Neutrophil (primary cell): ENCODE measurements around the gene TMTC1.

Experiments
- H3K27ac ChIP-seq: fragments of 200-600 bp; sonication (generic); 2 replicates; pipeline ENCODE4 v1.5.1; 2016; ENCODE audit warnings: mild to moderate bottlenecking, moderate library complexity
- H3K27me3 ChIP-seq: fragments of 200-600 bp; sonication (generic); 2 replicates; pipeline ENCODE4 v1.6.0; 2016; ENCODE audit warnings: mild to moderate bottlenecking
- H3K36me3 ChIP-seq: fragments of 200-600 bp; sonication (generic); 2 replicates; pipeline ENCODE4 v1.5.1; 2017
- H3K4me1 ChIP-seq, 2 experiments: fragments of 200-600 bp in 1 of 2; sonication (generic) in 1 of 2; 1 replicate in 1 of 2; 2 replicates in 1 of 2; pipeline versions ENCODE4 v1.5.1 to v1.6.1; 2013 to 2016; ENCODE audit warnings: low read depth in 1 of 2, low read length in 1 of 2, mild to moderate bottlenecking in 1 of 2, moderate library complexity in 1 of 2; ENCODE audit not compliant: control insufficient read depth in 1 of 2, insufficient read depth in 1 of 2
- H3K4me3 ChIP-seq, 2 experiments: fragments of 200-600 bp in 1 of 2; sonication (generic) in 1 of 2; 1 replicate in 1 of 2; 2 replicates in 1 of 2; pipeline ENCODE4 v1.5.1; 2013 to 2016; ENCODE audit warnings: low read depth in 1 of 2, low read length in 1 of 2, mild to moderate bottlenecking in 1 of 2, moderate library complexity in 1 of 2
- H3K9me3 ChIP-seq: fragments of 200-600 bp; sonication (generic); 2 replicates; pipeline ENCODE4 v1.5.1; 2016
- TF ChIP-seq, protein P1 (sequence below): fragments of 200-600 bp; sonication (generic); IDR thresholded peaks from 2 replicates; pipeline ENCODE4 v1.5.1; 2016; ENCODE audit warnings: antibody characterized with exemption

The TMTC1 gene

DNA sequence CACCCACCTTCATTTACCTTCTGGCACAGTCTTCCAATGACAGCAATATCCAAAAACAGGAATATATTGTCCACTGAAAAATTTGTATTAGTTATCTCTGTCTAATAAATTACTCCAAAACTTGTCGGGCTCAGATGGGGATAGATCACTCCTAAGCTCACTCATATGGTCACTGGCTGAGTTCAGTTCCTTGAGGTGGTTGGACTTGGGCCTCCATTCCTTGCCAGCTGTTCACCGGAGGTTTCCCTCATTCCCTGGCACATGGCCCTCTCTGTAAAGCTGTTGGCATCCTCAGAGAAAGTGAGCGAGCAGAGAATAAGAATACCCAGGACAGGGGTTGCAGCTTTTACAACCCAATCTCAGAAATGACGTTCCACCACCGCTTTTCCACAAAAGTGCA, 81.5 kb downstream of the TMTC1 start:
- peaks cover 24% of the 10 kb centered on the region for H3K27me3 ChIP-seq
- H3K36me3 ChIP-seq: no peaks in the 10 kb centered on the region
- H3K9me3 ChIP-seq: no peaks in the 10 kb centered on the region
- no peak overlapping the region for H3K4me3 ChIP-seq
- no peak overlapping the region for H3K27ac ChIP-seq
- TF ChIP-seq, protein P1, sequence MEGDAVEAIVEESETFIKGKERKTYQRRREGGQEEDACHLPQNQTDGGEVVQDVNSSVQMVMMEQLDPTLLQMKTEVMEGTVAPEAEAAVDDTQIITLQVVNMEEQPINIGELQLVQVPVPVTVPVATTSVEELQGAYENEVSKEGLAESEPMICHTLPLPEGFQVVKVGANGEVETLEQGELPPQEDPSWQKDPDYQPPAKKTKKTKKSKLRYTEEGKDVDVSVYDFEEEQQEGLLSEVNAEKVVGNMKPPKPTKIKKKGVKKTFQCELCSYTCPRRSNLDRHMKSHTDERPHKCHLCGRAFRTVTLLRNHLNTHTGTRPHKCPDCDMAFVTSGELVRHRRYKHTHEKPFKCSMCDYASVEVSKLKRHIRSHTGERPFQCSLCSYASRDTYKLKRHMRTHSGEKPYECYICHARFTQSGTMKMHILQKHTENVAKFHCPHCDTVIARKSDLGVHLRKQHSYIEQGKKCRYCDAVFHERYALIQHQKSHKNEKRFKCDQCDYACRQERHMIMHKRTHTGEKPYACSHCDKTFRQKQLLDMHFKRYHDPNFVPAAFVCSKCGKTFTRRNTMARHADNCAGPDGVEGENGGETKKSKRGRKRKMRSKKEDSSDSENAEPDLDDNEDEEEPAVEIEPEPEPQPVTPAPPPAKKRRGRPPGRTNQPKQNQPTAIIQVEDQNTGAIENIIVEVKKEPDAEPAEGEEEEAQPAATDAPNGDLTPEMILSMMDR: no peak
- H3K4me1 ChIP-seq: no peaks in the 10 kb centered on the region

DNA sequence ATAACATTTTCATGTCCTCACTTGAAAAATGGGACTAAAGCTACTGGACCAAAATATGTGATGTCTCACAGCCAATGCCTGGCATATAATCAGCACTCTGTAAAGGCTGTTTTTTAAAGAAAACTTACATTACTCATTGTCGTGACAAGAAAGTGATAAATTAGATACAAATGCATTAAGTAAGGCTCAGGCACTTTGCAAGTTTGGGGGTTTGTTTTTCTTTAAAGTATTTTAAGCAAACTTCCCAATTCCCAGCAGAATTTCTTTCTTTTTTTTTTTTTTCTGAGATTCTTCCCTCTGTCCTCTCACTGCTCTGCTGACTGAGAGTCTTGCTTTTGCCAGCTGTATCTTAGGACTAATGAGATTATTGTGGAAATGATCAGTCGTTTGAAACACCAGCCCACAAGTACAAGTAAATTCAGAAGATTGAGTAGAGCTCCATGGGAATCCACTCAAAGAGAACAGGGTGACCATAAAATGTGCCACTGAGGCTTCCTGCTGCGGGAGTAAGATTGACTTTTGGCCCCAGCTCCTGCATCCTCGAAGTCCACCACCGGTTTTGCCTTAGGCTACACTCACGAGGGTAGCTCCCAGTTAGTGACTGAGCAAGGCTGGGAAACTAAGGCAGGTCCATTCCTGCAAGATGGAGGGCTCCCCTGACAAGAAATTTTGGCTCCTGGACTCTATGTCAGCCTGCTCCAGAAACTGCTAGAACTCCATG, 82.8 kb downstream of the TMTC1 start:
- Histone ChIP-seq H3K9me3 (no peaks in the 10 kb centered on the region), H3K27me3 (peaks cover 12% of the 10 kb centered on the region), H3K4me1 (no peaks in the 10 kb centered on the region), H3K36me3 (no peaks in the 10 kb centered on the region), H3K4me3 (no peak overlapping the region), H3K27ac (no peak overlapping the region)
- TF ChIP-seq, protein P1: no peak

DNA sequence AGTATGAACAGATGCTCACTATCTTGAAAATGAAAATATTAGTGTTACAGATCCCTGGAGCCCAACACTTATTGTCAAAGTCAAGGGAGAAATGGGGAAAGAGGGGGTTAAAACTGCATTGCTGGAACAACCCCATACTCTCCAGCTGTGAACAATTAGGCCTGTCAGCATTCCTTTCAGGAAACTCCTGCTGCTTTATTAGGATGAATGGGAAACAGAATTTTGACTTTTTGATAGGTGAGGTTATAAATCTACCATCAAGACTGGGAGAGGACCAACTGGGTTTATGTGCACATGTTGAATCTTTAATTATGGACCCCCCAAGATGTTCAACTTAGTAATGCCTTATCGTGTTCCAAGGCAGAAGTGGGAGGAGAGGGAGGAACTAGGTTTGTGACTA, 85.0 kb downstream of the TMTC1 start:
- H3K36me3 ChIP-seq: no peaks in the 10 kb centered on the region
- no peaks in the 10 kb centered on the region for H3K9me3 ChIP-seq
- H3K27me3 ChIP-seq: peaks cover 7% of the 10 kb centered on the region
- H3K4me1 ChIP-seq: peaks cover 0 to 9% of the 10 kb centered on the region in 2 experiments
- TF ChIP-seq, protein P1: no peak
- H3K27ac ChIP-seq: no peak overlapping the region
- no peak overlapping the region for H3K4me3 ChIP-seq

DNA sequence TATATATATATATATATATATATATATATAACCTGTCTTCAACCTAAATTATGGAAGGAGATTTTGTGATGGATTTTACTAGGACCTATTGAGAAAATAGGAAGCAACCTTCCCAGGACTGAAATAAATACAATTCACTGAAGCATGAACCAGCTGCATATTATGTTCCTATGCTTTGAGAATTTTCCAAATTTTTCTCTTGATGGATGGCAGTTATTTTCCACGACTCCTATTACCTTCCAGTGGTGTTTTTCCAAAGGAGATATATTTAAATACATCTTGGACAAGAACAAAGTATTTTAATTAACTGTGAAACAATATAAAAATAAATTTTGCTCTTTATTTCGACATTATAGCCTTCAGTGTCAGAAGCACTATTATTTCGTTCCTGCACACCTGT, 87.9 kb downstream of the TMTC1 start:
- no peaks in the 10 kb centered on the region for H3K9me3 ChIP-seq
- H3K4me3 ChIP-seq: no peak overlapping the region
- H3K27ac ChIP-seq: no peak overlapping the region
- no peaks in the 10 kb centered on the region for H3K36me3 ChIP-seq
- H3K27me3 ChIP-seq: peaks cover 7% of the 10 kb centered on the region
- TF ChIP-seq, protein P1: no peak
- H3K4me1 ChIP-seq: peaks cover 7 to 37% of the 10 kb centered on the region in 2 experiments

DNA sequence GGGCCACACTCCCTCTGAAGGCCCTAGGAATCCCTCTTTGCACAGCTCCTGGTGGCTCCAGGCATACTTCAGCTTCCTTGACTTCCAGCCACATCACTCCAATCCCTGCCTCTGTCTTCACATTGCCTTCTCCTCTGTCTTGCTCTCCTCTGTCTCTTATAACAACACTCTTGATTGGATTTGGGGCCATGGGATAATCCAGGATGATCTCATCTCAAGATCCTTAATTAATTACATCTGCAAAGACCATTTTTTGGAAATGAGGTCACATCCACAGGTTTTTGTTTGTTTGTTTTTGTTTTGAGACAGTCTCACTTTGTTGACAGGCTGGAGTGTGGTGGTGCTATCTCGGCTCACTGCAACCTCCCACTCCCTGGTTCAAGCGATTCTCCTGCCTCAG, 88.7 kb downstream of the TMTC1 start:
- H3K36me3 ChIP-seq: no peaks in the 10 kb centered on the region
- TF ChIP-seq, protein P1: no peak
- H3K9me3 ChIP-seq: no peaks in the 10 kb centered on the region
- peaks cover 7% of the 10 kb centered on the region for H3K27me3 ChIP-seq
- H3K27ac ChIP-seq: no peak overlapping the region
- H3K4me3 ChIP-seq: no peak overlapping the region
- peaks cover 9 to 44% of the 10 kb centered on the region in 2 experiments for H3K4me1 ChIP-seq
